Activated CD4-positive, alpha-beta memory T cell treated with anti-CD3 and anti-CD28 coated beads, Interleukin-2, amount 10 ng/mL, durations not matched to agents 7 days and 5 days (primary cell): Measurements from ENCODE around the gene HSPA1B. TPM values are rescaled to one million over a fixed set of nuclear protein-coding genes. Genes with fewer than 3 reads are reported as not detected.
A peak's percentile ranks its signal among the peaks of the same experiment; 100 is the strongest.
"Not testable (repeated sequence)": the region's sequence is repeated elsewhere in the genome, so short reads cannot be mapped to it uniquely, and the experiment has no call there.

ENCODE experiments used
- CTCF ChIA-PET: fragments of 350-600 bp; sonication (Branson Sonifier 250); formaldehyde crosslinking; loops from one replicate; lab custom pipeline; 2021; ENCODE audit warnings: antibody characterized with exemption, inconsistent platforms; lab: Charles Lee
- POLR2A ChIA-PET: fragments of 350-600 bp; sonication (Branson Sonifier 250); formaldehyde crosslinking; loops from one replicate; lab custom pipeline; 2021; ENCODE audit warnings: antibody characterized with exemption; lab: Charles Lee
- DNase-seq: peaks from one replicate; pipeline ENCODE4 v3.0.0-alpha.2; 2020
- H3K27ac Mint-ChIP-seq: one replicate; pipeline ENCODE4 v1.8.0; 2021; ENCODE audit warnings: mild to moderate bottlenecking, mixed read lengths
- H3K27me3 Mint-ChIP-seq: one replicate; pipeline ENCODE4 v1.8.0; 2021; ENCODE audit warnings: mixed read lengths
- H3K36me3 Mint-ChIP-seq: one replicate; pipeline ENCODE4 v1.8.0; 2021; ENCODE audit warnings: low read depth, mixed read lengths
- H3K4me1 Mint-ChIP-seq: one replicate; pipeline ENCODE4 v1.8.0; 2021; ENCODE audit warnings: mixed read lengths
- H3K4me3 Mint-ChIP-seq: one replicate; pipeline ENCODE4 v1.8.0; 2021; ENCODE audit warnings: mild to moderate bottlenecking, mixed read lengths
- H3K9me3 Mint-ChIP-seq: one replicate; pipeline ENCODE4 v1.8.0; 2021; ENCODE audit warnings: mixed read lengths
- total RNA-seq, 2 experiments: library from RNA; stranded (reverse); gene quantifications; one replicate each; pipeline ENCODE4 v1.2.3, GENCODE V29; 2021

Gene HSPA1B
- total RNA-seq, 2 experiments from 2014 or later: 60.6 to 62.6 TPM

GRCh38 chr6:31791324-31792089 lies 36.0 kb upstream of the HSPA1B start:
- POLR2A ChIA-PET: interaction anchor here (0.9 to 2.2 kb wide), 4 partner anchors 9 to 55 kb away, joined by 3 to 8 read pairs (median 5); partner anchors contain the start of genes CLIC1 and LSM2
- Mint-ChIP-seq H3K27me3 (no peaks in the 10 kb centered on the region), H3K4me1 (peaks cover 46% of the 10 kb centered on the region), H3K27ac (peak overlapping the region; percentile 46), H3K36me3 (peaks cover 40% of the 10 kb centered on the region), H3K9me3 (no peaks in the 10 kb centered on the region), H3K4me3 (no peak overlapping the region)
- DNase-seq: peak; percentile 37
- CTCF ChIA-PET: interaction anchor here (0.7 to 4.4 kb wide), 13 partner anchors 8 to 89 kb away, joined by 3 to 23 read pairs (median 6); partner anchors contain the start of genes ABHD16A, CLIC1, DDAH2 and LSM2

- H3K27me3 Mint-ChIP-seq: no peaks in the 10 kb centered on the region
- no peak overlapping the region for H3K4me3 Mint-ChIP-seq
- CTCF ChIA-PET: interaction anchor here (0.7 to 4.4 kb wide), 6 partner anchors 7 to 62 kb away, joined by 3 to 23 read pairs (median 10); partner anchors contain the start of genes DDAH2, LSM2 and MSH5
- peaks cover 42% of the 10 kb centered on the region for H3K36me3 Mint-ChIP-seq
- no peaks in the 10 kb centered on the region for H3K9me3 Mint-ChIP-seq
- H3K4me1 Mint-ChIP-seq: peaks cover 51% of the 10 kb centered on the region
- H3K27ac Mint-ChIP-seq: peak overlapping the region; percentile 68
- POLR2A ChIA-PET: interaction anchor here (1.2 to 2.2 kb wide), 2 partner anchors 9 to 14 kb away, joined by 3 to 8 read pairs; partner anchors contain the start of gene LSM2
- DNase-seq: no peak
Measured at GRCh38 chr6:31792090-31792374, 35.5 kb upstream of the HSPA1B start.

DNA sequence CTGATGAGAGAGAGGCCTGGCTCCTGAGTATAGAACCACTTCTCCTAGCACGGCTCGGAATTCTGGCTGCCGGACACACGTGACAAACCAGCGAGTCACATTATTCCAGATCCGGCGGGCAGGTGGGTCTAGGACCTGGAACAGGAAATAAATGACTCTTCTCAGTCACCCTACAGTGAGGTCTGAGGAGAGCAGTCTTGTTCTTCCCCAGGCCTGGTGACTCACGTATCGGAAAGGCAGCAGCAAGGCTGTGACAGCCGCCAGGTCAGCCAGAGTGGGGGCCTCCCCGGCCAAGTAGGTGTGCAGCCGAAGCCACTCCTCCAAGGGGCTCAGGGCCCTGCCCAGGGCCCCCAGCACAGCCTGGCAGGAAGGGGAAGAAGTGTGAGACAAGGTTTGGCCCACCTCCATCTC lies 34.8 kb upstream of the HSPA1B start:
- no peaks in the 10 kb centered on the region for H3K27me3 Mint-ChIP-seq
- CTCF ChIA-PET: interaction anchor here (4.4 kb wide), 1 partner anchor 23 kb away, joined by 17 read pairs; no protein-coding TSS in a partner anchor
- POLR2A ChIA-PET: interaction anchor here (2.2 kb wide), 1 partner anchor 14 kb away, joined by 8 read pairs; the partner anchor contains the start of gene LSM2
- H3K4me3 Mint-ChIP-seq: no peak overlapping the region
- H3K4me1 Mint-ChIP-seq: peaks cover 58% of the 10 kb centered on the region
- H3K9me3 Mint-ChIP-seq: no peaks in the 10 kb centered on the region
- DNase-seq: no peak
- H3K27ac Mint-ChIP-seq: peak overlapping the region; percentile 68
- H3K36me3 Mint-ChIP-seq: peaks cover 45% of the 10 kb centered on the region

- peak overlapping the region; percentile 73 for H3K27ac Mint-ChIP-seq
- not testable (repeated sequence) for H3K9me3 Mint-ChIP-seq, DNase-seq, H3K27me3 Mint-ChIP-seq
- H3K4me3 Mint-ChIP-seq: peak overlapping the region; percentile 89
- POLR2A ChIA-PET: interaction anchor here (1.5 to 7.4 kb wide), 3 partner anchors 12 to 55 kb away, joined by 10 to 104 read pairs (median 35); partner anchors contain the start of genes CLIC1, HSPA1A, HSPA1L and LSM2
- H3K4me1 Mint-ChIP-seq: peaks cover 66% of the 10 kb centered on the region
- peaks cover 50% of the 10 kb centered on the region for H3K36me3 Mint-ChIP-seq
- CTCF ChIA-PET: interaction anchor here (0.7 kb wide), 2 partner anchors 12 to 58 kb away, joined by 3 read pairs; no protein-coding TSS in a partner anchor
Measured at GRCh38 chr6:31793927-31794245, 33.7 kb upstream of the HSPA1B start.

GRCh38 chr6:31794294-31794865 lies 33.2 kb upstream of the HSPA1B start:
- POLR2A ChIA-PET: interaction anchor here (0.7 to 7.4 kb wide), 15 partner anchors 9 to 142 kb away, joined by 3 to 104 read pairs (median 9); partner anchors contain the start of genes BAG6, CLIC1, DDAH2 and GPANK1
- Mint-ChIP-seq H3K36me3 (peaks cover 45% of the 10 kb centered on the region), H3K27me3 (no peaks in the 10 kb centered on the region), H3K27ac (peak overlapping the region; percentile 73), H3K4me3 (peak overlapping the region; percentile 89), H3K4me1 (peaks cover 64% of the 10 kb centered on the region), H3K9me3 (no peaks in the 10 kb centered on the region)
- CTCF ChIA-PET: interaction anchor here (2.0 to 4.1 kb wide), 4 partner anchors 7 to 55 kb away, joined by 7 to 25 read pairs (median 14); partner anchors contain the start of genes HSPA1A, HSPA1L and MSH5
- no peak for DNase-seq

DNA sequence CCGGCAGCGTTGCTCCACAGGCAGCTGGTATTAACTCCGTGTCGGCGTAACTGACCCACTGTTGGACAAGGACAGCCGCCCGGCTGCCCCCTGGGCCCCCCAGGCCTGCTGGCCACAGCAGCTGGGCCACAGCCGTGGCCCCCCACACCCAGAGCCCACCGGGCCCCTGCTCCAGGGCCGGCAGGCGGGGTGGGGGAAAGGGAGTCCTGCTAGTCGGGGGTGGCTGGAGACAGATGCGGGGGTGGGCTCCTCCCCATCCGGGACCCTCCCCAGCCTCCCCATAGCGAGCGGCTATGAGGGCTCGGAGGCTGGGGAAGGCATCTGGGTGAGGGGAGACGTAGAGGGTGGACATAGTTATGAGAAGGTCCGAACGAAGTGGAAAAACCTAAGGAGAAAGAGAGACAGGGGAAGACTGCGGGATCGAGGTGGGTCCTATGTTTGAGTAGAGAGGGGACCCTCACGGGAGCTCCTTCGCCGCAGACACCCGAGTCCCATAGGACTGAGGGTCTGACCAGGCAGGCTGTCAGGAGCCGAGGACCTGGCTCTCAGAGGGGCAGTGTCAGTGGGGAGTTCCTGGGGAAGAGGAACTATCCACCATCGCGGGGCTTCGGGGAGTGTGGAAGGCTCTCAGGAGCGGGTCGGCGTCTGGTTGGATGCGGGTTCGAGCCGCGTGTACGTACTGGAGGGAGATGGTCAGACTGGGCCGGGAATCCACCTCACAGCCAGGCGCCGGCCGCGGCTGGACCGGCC lies 32.5 kb upstream of the HSPA1B start:
- peak overlapping the region; percentile 89 for H3K4me3 Mint-ChIP-seq
- peaks cover 61% of the 10 kb centered on the region for H3K4me1 Mint-ChIP-seq
- POLR2A ChIA-PET: interaction anchor here (0.6 to 7.4 kb wide), 26 partner anchors 10 to 219 kb away, joined by 3 to 104 read pairs (median 6); partner anchors contain the start of genes BAG6, CLIC1, DDAH2 and DXO
- H3K27me3 Mint-ChIP-seq: no peaks in the 10 kb centered on the region
- no peak for DNase-seq
- peaks cover 41% of the 10 kb centered on the region for H3K36me3 Mint-ChIP-seq
- H3K27ac Mint-ChIP-seq: peak overlapping the region; percentile 97
- H3K9me3 Mint-ChIP-seq: no peaks in the 10 kb centered on the region
- CTCF ChIA-PET: interaction anchor here (0.9 to 4.1 kb wide), 10 partner anchors 8 to 128 kb away, joined by 3 to 25 read pairs (median 8); partner anchors contain the start of genes HSPA1A, HSPA1L, LSM2 and MSH5

- CTCF ChIA-PET: interaction anchor here (0.9 to 4.1 kb wide), 11 partner anchors 9 to 129 kb away, joined by 3 to 25 read pairs (median 7); partner anchors contain the start of genes HSPA1A, HSPA1L, LSM2 and MSH5
- Mint-ChIP-seq H3K27me3 (no peaks in the 10 kb centered on the region), H3K36me3 (peaks cover 38% of the 10 kb centered on the region), H3K4me1 (peaks cover 58% of the 10 kb centered on the region), H3K4me3 (peak within 1 kb of the TSS; percentile 89), H3K27ac (peak within 1 kb of the TSS; percentile 97), H3K9me3 (no peaks in the 10 kb centered on the region)
- DNase-seq: peak; percentile 86
- POLR2A ChIA-PET: interaction anchor here (0.6 to 7.4 kb wide), 23 partner anchors 8 to 254 kb away, joined by 3 to 104 read pairs (median 5); partner anchors contain the start of genes BAG6, CLIC1, DDAH2 and DDX39B
Measured at GRCh38 chr6:31795616-31796298, 31.8 kb upstream of the HSPA1B start, which contains the start of gene VARS1. Gene VARS1, minus strand, starts transcription at chr6:31795752. Its CDS starts 535 bp downstream, at chr6:31795217.

GRCh38 chr6:31796993-31797385 lies 30.5 kb upstream of the HSPA1B start:
- POLR2A ChIA-PET: interaction anchor here (0.6 to 7.4 kb wide), 9 partner anchors 10 to 256 kb away, joined by 3 to 104 read pairs (median 7); partner anchors contain the start of genes CLIC1, DDX39B, HSPA1A and HSPA1L
- no peak for DNase-seq
- Mint-ChIP-seq H3K36me3 (peaks cover 37% of the 10 kb centered on the region), H3K4me3 (no peak overlapping the region), H3K27ac (peak overlapping the region; percentile 90), H3K27me3 (no peaks in the 10 kb centered on the region), H3K9me3 (no peaks in the 10 kb centered on the region), H3K4me1 (peaks cover 53% of the 10 kb centered on the region)
- CTCF ChIA-PET: interaction anchor here (1.4 to 4.1 kb wide), 8 partner anchors 9 to 58 kb away, joined by 3 to 25 read pairs (median 10); partner anchors contain the start of genes LSM2 and MSH5

GRCh38 chr6:31797588-31797987 lies 29.9 kb upstream of the HSPA1B start:
- Mint-ChIP-seq H3K9me3 (no peaks in the 10 kb centered on the region), H3K36me3 (peaks cover 34% of the 10 kb centered on the region), H3K27ac (peak overlapping the region; percentile 90), H3K4me1 (peaks cover 48% of the 10 kb centered on the region), H3K4me3 (peak overlapping the region; percentile 44), H3K27me3 (no peaks in the 10 kb centered on the region)
- CTCF ChIA-PET: interaction anchor here (0.8 to 4.1 kb wide), 6 partner anchors 8 to 58 kb away, joined by 3 to 25 read pairs (median 6); partner anchors contain the start of genes HSPA1A, HSPA1L and LSM2
- DNase-seq: peak; percentile 69
- POLR2A ChIA-PET: interaction anchor here (0.6 to 7.4 kb wide), 8 partner anchors 9 to 216 kb away, joined by 3 to 104 read pairs (median 8); partner anchors contain the start of genes CLIC1, HSPA1A, HSPA1L and LSM2

DNA sequence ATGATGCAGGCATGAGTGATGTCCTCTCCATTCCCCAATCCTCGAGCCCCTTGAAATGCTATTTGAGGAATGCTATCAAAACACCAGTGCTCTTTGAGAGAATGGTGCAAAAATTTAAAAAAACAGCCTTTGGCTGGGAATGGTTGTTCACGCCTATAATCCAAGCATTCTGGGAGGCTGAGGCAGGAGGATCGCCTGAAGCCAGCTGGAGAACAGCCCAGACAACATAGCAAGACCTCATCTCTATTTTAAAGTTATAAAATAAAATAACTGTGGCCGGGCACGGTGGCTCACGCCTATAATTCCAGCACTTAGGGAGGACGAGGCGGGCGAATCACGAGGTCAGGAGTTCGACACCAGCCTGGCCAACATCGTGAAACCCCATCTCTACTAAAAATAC lies 27.8 kb upstream of the HSPA1B start:
- ChIA-PET POLR2A (interaction anchor here (1.3 to 7.4 kb wide), 5 partner anchors 14 to 61 kb away, joined by 3 to 104 read pairs (median 10); partner anchors contain the start of genes CLIC1, HSPA1A, HSPA1L and MSH5), CTCF (interaction anchor here (1.6 to 2.1 kb wide), 2 partner anchors 9 to 18 kb away, joined by 6 to 7 read pairs; no protein-coding TSS in a partner anchor)
- peaks cover 45% of the 10 kb centered on the region for H3K4me1 Mint-ChIP-seq
- DNase-seq: no peak
- no peak overlapping the region for H3K4me3 Mint-ChIP-seq
- H3K27ac Mint-ChIP-seq: no peak overlapping the region
- H3K9me3 Mint-ChIP-seq: no peaks in the 10 kb centered on the region
- peaks cover 32% of the 10 kb centered on the region for H3K36me3 Mint-ChIP-seq
- H3K27me3 Mint-ChIP-seq: no peaks in the 10 kb centered on the region
